Measurements from ENCODE around the gene SORL1. TPM values are rescaled to one million over a fixed set of nuclear protein-coding genes. Genes with fewer than 3 reads are reported as not detected.

The SORL1 gene
- total RNA-seq, 1 donor from 2014 or later, result 7.1 TPM

- H3K4me1 ChIP-seq, result peaks cover 22% of the 10 kb centered on the region
- no peaks in the 10 kb centered on the region for H3K27me3 ChIP-seq (ENCODE audit: low read depth)
- no peaks in the 10 kb centered on the region for H3K9me3 ChIP-seq (replicated peaks)
- no peaks in the 10 kb centered on the region for H3K36me3 ChIP-seq
- H3K4me3 ChIP-seq, result no peak overlapping the region
- H3K27ac ChIP-seq (replicated peaks), result no peak overlapping the region
- TF ChIP-seq, protein P1, sequence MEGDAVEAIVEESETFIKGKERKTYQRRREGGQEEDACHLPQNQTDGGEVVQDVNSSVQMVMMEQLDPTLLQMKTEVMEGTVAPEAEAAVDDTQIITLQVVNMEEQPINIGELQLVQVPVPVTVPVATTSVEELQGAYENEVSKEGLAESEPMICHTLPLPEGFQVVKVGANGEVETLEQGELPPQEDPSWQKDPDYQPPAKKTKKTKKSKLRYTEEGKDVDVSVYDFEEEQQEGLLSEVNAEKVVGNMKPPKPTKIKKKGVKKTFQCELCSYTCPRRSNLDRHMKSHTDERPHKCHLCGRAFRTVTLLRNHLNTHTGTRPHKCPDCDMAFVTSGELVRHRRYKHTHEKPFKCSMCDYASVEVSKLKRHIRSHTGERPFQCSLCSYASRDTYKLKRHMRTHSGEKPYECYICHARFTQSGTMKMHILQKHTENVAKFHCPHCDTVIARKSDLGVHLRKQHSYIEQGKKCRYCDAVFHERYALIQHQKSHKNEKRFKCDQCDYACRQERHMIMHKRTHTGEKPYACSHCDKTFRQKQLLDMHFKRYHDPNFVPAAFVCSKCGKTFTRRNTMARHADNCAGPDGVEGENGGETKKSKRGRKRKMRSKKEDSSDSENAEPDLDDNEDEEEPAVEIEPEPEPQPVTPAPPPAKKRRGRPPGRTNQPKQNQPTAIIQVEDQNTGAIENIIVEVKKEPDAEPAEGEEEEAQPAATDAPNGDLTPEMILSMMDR (IDR thresholded peaks at IDR 0.05; ENCODE audit: borderline replicate concordance), result no peak
- no peak for DNase-seq
- intact Hi-C loops (cut with micrococcal nuclease), result no loop called here
Observed at GRCh38 chr11:121626980-121627379, 174.9 kb downstream of the SORL1 start.

DNA sequence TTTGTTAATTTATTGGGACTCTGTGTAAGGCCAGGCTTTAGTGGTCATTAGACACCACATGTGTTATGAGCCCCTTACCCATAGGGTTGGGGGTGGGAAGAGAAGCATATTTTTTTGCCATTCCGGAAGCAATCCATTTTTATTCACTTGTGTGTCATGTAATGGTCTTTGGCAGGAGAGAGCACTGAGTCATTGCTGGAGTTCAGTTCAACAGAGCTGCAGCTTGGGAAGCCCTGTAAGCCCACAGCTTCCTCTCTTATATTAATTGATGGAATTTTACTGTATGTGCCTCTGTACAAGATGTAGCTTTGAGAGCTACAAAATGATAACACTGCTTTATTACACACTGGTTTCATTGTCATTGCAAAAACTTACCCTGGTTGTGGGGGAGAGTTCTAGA lies 177.9 kb downstream of the SORL1 start:
- Histone ChIP-seq H3K4me3 (no peak overlapping the region), H3K27me3 (ENCODE audit: low read depth) (no peaks in the 10 kb centered on the region), H3K27ac (replicated peaks) (no peak overlapping the region), H3K36me3 (no peaks in the 10 kb centered on the region), H3K4me1 (peaks cover 22% of the 10 kb centered on the region), H3K9me3 (replicated peaks) (no peaks in the 10 kb centered on the region)
- intact Hi-C loops (cut with micrococcal nuclease), result no loop called here
- TF ChIP-seq, protein P1 (IDR thresholded peaks at IDR 0.05; ENCODE audit: borderline replicate concordance), result no peak
- no peak for DNase-seq

DNA sequence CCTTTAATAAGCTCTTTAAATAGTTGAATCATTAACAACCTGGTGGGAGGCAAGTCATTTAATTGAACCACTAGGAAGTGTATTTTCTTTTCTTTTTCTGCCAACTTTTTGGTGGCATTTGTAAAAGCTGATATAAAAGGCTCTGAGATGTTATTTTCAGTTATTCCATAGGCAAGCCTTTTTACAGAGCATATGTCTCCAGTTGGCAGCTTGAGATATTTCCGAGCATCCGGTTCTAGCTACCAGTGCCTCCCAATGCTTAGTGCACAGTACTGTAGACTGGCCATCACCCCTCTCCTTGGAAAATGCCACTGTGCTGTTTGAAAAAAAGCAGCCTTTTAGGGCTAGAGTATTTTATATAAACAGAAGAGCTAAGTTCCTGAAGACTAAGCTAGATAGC lies 179.3 kb downstream of the SORL1 start:
- H3K4me1 ChIP-seq, result peaks cover 10% of the 10 kb centered on the region
- H3K27me3 ChIP-seq (ENCODE audit: low read depth), result no peaks in the 10 kb centered on the region
- TF ChIP-seq, protein P1 (IDR thresholded peaks at IDR 0.05; ENCODE audit: borderline replicate concordance), result no peak
- intact Hi-C loops (cut with micrococcal nuclease), result no loop called here
- no peak overlapping the region for H3K27ac ChIP-seq (replicated peaks)
- no peak for DNase-seq
- H3K36me3 ChIP-seq, result no peaks in the 10 kb centered on the region
- no peaks in the 10 kb centered on the region for H3K9me3 ChIP-seq (replicated peaks)
- no peak overlapping the region for H3K4me3 ChIP-seq

- Histone ChIP-seq H3K4me1 (no peaks in the 10 kb centered on the region), H3K27me3 (ENCODE audit: low read depth) (no peaks in the 10 kb centered on the region), H3K36me3 (no peaks in the 10 kb centered on the region), H3K9me3 (replicated peaks) (no peaks in the 10 kb centered on the region), H3K27ac (replicated peaks) (no peak overlapping the region), H3K4me3 (no peak overlapping the region)
- TF ChIP-seq, protein P1 (IDR thresholded peaks at IDR 0.05; ENCODE audit: borderline replicate concordance), result no peak
- intact Hi-C loops (cut with micrococcal nuclease), result no loop called here
- DNase-seq, result no peak
Observed at GRCh38 chr11:121634273-121634672, 182.2 kb downstream of the SORL1 start.

GRCh38 chr11:121634889-121635288 lies 182.8 kb downstream of the SORL1 start:
- Histone ChIP-seq H3K36me3 (no peaks in the 10 kb centered on the region), H3K27me3 (ENCODE audit: low read depth) (no peaks in the 10 kb centered on the region), H3K4me1 (no peaks in the 10 kb centered on the region), H3K4me3 (no peak overlapping the region), H3K9me3 (replicated peaks) (no peaks in the 10 kb centered on the region), H3K27ac (replicated peaks) (no peak overlapping the region)
- no peak for DNase-seq
- TF ChIP-seq, protein P1 (IDR thresholded peaks at IDR 0.05; ENCODE audit: borderline replicate concordance), result no peak
- intact Hi-C loops (cut with micrococcal nuclease), result no loop called here
